ENCODE results near the gene RHEBL1.

Gene RHEBL1

DNA sequence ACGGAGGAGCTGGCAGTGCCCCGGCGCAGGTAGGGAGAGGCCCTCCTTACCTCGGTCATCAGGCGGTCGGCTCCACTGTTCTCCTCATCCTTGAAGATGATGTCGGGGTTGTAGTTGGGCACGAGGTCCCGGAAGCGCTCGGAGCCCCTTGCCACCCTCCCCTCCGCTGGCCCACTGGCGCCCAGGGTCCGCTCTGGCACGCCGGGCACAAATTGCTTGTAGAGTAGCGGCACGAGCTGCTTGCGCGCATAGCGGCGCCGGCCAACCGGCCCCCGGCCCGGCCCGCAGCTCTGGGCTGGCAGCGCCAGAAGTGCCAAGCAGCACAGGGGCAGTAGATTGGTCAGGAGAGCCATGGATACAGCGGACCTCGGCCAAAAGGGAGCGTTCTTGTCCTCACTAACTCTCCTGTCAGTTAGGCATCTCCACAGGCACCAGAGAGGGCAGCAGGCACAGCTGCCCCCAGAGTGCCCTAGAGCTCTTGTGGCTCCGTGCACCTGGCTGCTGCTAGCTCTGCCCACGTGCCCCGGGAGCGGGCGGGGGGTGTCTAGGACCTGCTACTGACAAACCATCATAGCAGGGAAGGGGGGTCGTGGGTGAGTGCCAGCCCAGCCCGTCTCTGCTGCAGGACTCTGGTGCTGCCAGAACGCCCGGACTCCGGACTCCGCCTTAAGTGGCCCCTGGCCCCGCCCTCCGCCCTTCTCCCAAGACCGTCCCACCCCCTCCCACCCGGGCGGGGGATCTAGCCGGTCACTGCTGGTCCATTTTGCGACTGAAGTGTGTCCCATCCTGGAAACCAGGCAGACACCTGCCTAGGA, 24.6 kb upstream of the RHEBL1 start, which contains the start of gene DHH:
Gene DHH, minus strand, starts transcription at position 642 of the 815 bp plus-strand sequence. Its CDS starts 289 bp downstream, at position 353.
- H3K9me3 ChIP-seq (ENCODE audit: control insufficient read depth, insufficient read depth, low read length) = no peaks in the 10 kb centered on the region
- H3K4me1 ChIP-seq (ENCODE audit: insufficient read depth, low read length) = peaks cover 11% of the 10 kb centered on the region; the same call in 1 of the 2 replicates
- H3K36me3 ChIP-seq (ENCODE audit: insufficient read depth, low read length) = no peaks in the 10 kb centered on the region
- peak within 1 kb of the TSS; percentile 25; the same call in 1 of the 2 replicates for H3K9ac ChIP-seq (ENCODE audit: low read depth, low read length)

DNA sequence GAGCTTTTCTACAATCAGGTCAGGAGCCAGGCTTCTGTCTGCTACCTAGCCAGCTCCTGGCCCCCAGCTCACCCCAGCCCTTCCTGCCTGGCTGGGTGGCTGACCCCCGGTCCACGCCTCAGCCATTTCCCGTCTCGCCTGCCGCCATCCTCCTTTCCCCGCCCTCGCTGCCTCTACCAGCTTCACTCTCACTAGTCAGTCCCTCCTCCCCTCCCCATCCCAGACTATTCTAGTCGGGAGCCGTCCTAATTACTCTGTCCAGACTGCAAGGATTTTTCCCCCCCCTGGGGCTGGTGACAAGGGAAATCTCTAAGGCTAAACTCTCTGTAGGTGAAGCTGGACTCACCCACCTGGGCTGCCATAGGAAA, 24.0 kb upstream of the RHEBL1 start:
- Histone ChIP-seq H3K9ac (ENCODE audit: low read depth, low read length) (peak overlapping the region; percentile 25; the same call in 1 of the 2 replicates), H3K36me3 (ENCODE audit: insufficient read depth, low read length) (no peaks in the 10 kb centered on the region), H3K4me1 (ENCODE audit: insufficient read depth, low read length) (peaks cover 14% of the 10 kb centered on the region; the same call in 1 of the 2 replicates), H3K9me3 (ENCODE audit: control insufficient read depth, insufficient read depth, low read length) (no peaks in the 10 kb centered on the region)

DNA sequence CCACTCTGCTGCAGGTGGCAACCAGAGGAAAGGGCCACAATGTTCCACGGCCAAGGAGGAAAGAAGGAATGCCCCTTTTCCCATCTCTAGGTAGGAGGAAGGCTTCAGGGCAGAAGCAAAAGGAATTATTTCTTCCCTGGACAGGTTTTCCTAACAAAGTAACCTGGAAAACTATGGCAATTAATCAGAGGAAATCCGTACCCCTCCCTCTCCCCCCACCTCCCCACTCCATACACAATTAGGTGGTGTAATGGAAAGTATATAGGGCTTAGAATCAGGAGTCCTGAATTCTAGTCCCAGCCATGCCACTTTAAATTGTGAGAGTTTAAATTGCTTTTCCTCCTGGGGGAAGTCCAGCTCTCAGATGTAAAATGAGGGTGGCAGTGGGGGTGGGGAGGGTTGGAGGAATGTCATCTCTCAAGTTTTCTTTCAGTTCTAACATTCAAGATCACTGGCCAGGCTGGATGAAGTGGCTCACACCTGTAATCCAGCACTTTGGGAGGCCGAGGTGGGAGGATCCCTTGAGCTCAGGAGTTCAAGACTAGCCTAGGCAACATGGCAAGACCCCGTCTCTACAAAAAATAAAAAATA, 23.1 kb upstream of the RHEBL1 start:
- H3K4me1 ChIP-seq (ENCODE audit: insufficient read depth, low read length) = peaks cover 14% of the 10 kb centered on the region; the same call in 1 of the 2 replicates

DNA sequence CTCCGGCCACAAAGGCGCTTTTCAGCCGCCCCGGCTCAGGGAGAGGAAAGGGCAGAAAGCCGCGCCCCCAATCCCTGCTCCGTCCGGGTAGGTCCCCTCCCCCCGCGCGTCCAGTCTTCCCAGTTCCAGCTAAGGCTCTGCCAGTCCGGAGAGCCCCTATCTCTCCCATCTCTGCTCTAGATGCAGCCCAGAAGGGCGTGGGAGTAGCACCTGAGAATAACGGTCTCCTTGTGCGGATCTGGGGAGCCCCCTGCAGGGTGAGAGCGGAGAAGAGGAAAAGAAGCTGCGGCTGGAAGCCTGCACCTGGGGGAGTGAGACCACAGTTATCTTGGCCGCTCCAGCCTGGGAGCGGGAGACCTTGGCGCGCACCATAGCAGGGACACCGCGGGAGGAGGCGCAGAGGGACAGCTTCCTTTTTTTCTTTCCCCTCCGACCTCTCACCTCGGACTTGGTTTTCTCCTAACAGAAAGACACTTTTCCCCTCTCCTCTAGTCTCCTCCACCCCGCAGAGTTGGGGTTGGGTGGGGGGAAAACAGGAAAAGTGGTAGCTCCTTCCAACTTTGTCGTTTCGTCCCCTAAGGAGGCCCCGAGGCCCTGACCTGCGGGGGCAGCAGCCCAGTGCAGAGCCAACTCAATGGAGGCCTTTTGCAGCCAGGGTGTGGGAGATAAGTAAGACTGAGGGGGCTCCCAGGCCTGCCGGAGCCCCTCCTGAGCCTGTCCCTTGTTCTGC, 22.5 kb upstream of the RHEBL1 start:
- no peaks in the 10 kb centered on the region for H3K36me3 ChIP-seq (ENCODE audit: insufficient read depth, low read length)
- no peaks in the 10 kb centered on the region for H3K9me3 ChIP-seq (ENCODE audit: control insufficient read depth, insufficient read depth, low read length)
- peak overlapping the region; percentile 32; the same call in 1 of the 2 replicates for H3K9ac ChIP-seq (ENCODE audit: low read depth, low read length)
- peaks cover 14% of the 10 kb centered on the region; the same call in 1 of the 2 replicates for H3K4me1 ChIP-seq (ENCODE audit: insufficient read depth, low read length)

More for the DNA sequence above, 23.1 kb upstream of the RHEBL1 start:
- no peak overlapping the region for H3K9ac ChIP-seq (ENCODE audit: low read depth, low read length)
- no peaks in the 10 kb centered on the region for H3K9me3 ChIP-seq (ENCODE audit: control insufficient read depth, insufficient read depth, low read length)
- no peaks in the 10 kb centered on the region for H3K36me3 ChIP-seq (ENCODE audit: insufficient read depth, low read length)

DNA sequence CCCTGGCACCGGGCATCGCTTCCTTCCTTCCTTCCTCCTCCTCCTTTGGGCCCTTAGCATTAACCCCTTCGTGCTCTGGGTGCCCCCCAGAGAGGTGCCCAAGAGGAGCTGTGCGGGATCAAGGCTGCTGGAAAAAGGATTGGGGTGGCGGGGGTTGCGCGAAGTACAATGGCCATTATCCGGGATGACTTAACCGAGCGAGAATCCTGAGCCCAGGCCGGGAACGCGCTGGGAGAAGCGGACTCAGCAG, 22.0 kb upstream of the RHEBL1 start:
- peaks cover 14% of the 10 kb centered on the region; the same call in 1 of the 2 replicates for H3K4me1 ChIP-seq (ENCODE audit: insufficient read depth, low read length)
- no peaks in the 10 kb centered on the region for H3K36me3 ChIP-seq (ENCODE audit: insufficient read depth, low read length)
- no peaks in the 10 kb centered on the region for H3K9me3 ChIP-seq (ENCODE audit: control insufficient read depth, insufficient read depth, low read length)
- H3K9ac ChIP-seq (ENCODE audit: low read depth, low read length) = peak overlapping the region; percentile 32; the same call in 1 of the 2 replicates

DNA sequence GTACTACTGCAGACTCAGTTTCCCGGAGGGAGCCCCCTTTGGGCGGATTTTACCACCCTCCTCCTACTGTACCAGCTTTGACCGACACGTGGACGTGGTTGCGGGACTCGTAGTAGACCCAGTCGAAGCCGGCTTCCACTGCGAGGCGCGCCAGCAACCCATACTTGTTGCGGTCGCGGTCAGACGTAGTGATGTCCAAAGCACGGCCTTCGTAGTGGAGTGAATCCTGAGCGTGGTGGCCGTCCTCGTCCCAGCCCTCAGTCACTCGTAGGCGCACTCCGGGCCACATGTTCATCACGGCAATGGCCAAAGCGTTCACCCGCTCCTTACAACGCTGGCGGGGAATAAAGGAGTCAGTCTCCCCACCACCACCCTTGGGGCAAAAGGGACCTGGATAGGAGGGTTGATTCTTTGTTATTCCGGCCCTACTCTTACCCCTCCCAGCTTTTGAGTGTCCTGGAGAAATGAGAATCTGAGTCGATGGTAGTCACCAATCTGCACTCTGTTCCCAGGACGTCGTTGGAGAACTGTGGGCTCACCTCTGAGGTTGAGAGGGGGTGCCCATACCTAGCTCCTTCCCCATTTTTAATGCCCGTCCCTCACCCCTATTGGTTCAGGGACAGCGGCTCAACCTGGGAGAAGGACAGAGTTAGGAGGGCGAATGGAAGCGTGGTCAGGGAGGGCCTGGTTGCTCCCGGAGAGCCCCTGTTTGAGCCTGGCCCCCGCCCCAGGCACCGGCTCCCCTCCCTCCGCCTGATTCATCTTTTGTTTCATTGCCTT, 21.5 kb upstream of the RHEBL1 start:
- Histone ChIP-seq H3K4me1 (ENCODE audit: insufficient read depth, low read length) (peaks cover 14% of the 10 kb centered on the region; the same call in 1 of the 2 replicates), H3K36me3 (ENCODE audit: insufficient read depth, low read length) (no peaks in the 10 kb centered on the region), H3K9me3 (ENCODE audit: control insufficient read depth, insufficient read depth, low read length) (no peaks in the 10 kb centered on the region), H3K9ac (ENCODE audit: low read depth, low read length) (peak overlapping the region; percentile 32; the same call in 1 of the 2 replicates)

DNA sequence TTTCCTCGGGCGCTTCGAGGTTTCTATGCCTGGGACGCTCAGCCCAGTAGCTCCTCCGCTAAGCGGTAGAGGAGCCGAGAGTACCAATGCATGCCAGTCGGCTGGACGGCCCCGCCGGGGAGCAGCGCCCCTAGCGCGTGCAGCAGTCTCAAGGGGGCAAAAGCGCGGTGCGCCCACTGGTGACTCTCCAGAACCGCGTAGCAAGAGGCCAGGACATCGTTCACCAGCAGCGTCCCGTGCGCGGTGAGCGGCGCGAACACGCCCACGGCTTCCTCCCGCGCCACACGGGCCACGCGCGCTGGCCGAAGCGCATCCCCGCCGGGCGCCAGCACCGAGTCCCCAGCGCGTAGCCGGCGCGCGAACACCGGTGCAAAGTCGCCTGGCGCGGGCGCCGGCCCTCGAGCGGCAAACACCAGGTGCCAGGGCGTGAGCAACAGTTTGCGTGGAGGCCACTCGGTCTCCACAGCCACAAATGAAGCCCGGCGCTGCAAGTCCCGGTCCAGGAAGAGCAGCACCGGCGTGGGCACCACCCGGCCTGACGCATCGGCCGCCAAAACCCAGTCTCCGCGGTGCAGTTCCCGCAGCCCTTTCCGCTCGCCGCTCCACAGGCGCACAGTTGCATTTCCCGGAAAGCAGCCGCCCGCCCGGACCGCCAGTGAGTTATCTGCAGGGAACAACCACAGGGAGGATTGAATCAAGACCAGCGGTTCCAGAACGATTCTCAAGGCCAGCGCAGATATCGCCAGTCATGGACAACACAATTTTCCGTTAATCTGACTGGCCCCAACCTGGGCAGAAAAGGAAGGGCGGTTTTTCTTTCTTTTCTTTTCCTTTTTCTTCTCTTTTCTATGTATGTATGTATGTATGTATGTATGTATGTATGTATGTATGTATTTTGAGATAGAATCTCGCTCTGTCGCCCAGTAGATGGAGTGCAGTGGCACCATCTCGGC, 20.3 kb upstream of the RHEBL1 start:
- Histone ChIP-seq H3K9me3 (ENCODE audit: control insufficient read depth, insufficient read depth, low read length) (no peaks in the 10 kb centered on the region), H3K4me1 (ENCODE audit: insufficient read depth, low read length) (peaks cover 14% of the 10 kb centered on the region; the same call in 1 of the 2 replicates), H3K9ac (ENCODE audit: low read depth, low read length) (peak overlapping the region; percentile 16; the same call in 1 of the 2 replicates), H3K36me3 (ENCODE audit: insufficient read depth, low read length) (no peaks in the 10 kb centered on the region)

DNA sequence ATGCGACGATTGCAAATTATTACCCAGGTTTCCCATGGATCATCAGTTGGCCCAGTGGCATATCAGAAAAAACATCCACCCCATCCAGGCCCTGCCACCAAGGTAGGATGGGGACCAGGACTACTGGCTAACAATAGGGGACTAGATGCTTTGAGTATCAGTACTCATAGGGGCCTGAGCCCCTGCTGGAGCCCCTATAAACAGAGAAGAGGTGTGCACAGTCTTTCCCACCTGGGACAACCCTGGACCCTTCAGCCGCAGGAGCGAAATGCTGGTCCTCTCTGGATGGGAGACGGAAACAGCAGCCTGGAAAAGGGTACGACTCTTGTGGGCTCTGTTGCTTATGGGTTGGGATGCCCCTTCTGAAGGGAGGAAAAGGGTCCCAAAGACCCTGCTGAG, 19.2 kb upstream of the RHEBL1 start:
- Histone ChIP-seq H3K9ac (ENCODE audit: low read depth, low read length) (no peak overlapping the region), H3K36me3 (ENCODE audit: insufficient read depth, low read length) (no peaks in the 10 kb centered on the region), H3K4me1 (ENCODE audit: insufficient read depth, low read length) (peaks cover 14% of the 10 kb centered on the region; the same call in 1 of the 2 replicates), H3K9me3 (ENCODE audit: control insufficient read depth, insufficient read depth, low read length) (no peaks in the 10 kb centered on the region)

DNA sequence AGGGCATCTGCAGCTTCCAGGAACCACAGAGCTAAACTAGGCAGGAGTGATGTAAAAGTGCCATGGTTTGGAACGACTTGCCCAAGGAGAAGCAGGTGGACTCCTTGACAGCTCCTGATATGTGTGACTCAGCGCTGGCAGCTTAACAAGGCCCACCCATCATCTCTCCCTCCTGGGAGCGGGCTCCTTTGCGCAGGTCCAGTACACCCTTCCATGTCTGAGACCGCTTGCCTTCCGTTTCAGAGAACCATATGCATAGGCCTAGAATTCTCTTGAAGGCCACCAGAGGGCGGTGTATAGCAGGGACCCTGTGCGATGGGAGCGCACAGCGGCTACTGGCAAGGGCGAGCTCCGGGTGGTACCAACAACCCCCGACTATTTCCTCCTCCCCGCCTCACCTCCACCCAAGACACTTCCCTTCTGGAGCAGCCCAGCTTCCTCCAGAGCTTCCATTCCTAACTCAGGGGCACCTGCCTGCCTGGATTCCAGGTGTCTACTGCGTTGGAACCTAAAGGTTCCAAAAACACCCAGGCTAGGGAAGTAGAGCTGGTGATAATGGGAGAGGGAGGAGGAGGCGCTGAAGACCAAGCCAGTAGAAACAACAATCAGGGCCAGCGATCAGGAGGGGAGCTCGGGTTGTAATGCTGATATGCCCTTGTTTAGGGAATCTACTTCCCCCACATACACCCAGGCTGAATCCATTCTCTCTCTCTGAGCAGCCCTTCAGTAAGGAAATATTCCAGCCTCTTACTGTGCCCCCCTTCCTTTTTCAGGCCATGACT, 18.6 kb upstream of the RHEBL1 start:
- Histone ChIP-seq H3K9me3 (ENCODE audit: control insufficient read depth, insufficient read depth, low read length) (no peaks in the 10 kb centered on the region), H3K9ac (ENCODE audit: low read depth, low read length) (no peak overlapping the region), H3K36me3 (ENCODE audit: insufficient read depth, low read length) (no peaks in the 10 kb centered on the region), H3K4me1 (ENCODE audit: insufficient read depth, low read length) (peaks cover 13% of the 10 kb centered on the region; the same call in 1 of the 2 replicates)

DNA sequence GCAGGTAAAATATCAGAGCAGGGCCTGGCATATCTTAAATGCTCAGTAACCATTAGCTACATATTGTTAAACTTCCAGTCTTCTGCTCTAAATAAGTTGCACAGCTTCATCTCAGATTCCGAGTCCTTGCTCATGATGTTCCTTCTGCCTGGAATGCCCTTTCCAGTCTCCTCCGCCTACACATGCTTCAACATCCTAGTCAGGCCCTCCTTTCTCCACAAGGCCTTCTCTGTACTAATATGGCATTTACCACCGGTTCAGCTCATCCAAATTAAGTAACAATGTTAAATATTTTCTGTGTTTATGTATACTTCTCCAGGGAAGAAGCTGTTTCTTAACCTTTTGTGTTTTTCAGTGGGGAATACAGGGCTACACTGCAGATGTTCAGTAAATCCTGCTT, 16.3 kb upstream of the RHEBL1 start:
- Histone ChIP-seq H3K9ac (ENCODE audit: low read depth, low read length) (no peak overlapping the region), H3K36me3 (ENCODE audit: insufficient read depth, low read length) (no peaks in the 10 kb centered on the region), H3K9me3 (ENCODE audit: control insufficient read depth, insufficient read depth, low read length) (no peaks in the 10 kb centered on the region), H3K4me1 (ENCODE audit: insufficient read depth, low read length) (peaks cover 3% of the 10 kb centered on the region; the same call in 1 of the 2 replicates)

DNA sequence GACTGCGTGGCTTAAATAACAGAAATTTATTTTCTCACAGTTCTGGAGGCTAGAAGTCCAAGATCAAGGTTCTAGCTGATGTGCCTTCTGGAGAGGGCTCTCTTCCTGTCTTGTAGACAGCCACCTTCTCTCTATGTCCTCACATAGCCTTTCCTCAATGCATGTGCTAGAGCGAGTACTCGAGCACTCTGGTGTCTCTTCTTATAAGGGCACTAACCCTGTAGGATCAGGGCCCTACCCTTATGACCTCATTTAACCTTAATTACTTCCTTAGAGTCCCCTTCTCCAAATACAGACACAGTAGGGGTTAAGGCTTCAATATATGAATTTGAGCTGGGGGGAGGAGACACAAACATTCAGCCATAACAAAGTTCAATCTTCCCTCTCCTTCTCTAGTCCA, 14.7 kb upstream of the RHEBL1 start:
- Histone ChIP-seq H3K9ac (ENCODE audit: low read depth, low read length) (no peak overlapping the region), H3K4me1 (ENCODE audit: insufficient read depth, low read length) (peaks cover 3% of the 10 kb centered on the region; the same call in 1 of the 2 replicates), H3K36me3 (ENCODE audit: insufficient read depth, low read length) (no peaks in the 10 kb centered on the region), H3K9me3 (ENCODE audit: control insufficient read depth, insufficient read depth, low read length) (no peaks in the 10 kb centered on the region)

DNA sequence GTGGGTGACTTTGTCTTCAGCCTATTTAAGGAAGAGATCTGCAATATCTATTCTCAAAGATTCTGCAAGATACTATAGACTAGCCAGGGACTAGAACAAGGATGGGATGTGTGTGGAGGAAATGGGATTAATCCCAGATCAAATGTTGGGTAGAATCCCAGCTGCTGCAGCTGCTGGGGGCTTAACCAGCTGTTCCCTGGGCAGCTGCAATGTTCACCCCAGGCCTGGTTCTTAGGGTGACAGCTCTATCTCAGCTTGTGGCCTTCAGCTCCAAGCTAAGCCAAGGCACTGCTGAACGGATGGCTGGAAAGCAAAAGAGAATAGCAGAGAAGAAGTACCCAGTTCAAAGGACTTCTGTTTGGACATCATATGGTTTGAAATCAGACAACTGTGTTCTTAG, 10.0 kb upstream of the RHEBL1 start:
- Histone ChIP-seq H3K4me1 (ENCODE audit: insufficient read depth, low read length) (no peaks in the 10 kb centered on the region), H3K9me3 (ENCODE audit: control insufficient read depth, insufficient read depth, low read length) (no peaks in the 10 kb centered on the region), H3K36me3 (ENCODE audit: insufficient read depth, low read length) (no peaks in the 10 kb centered on the region), H3K9ac (ENCODE audit: low read depth, low read length) (no peak overlapping the region)

All from ES-I3 (cell line).